Esophagus muscularis mucosa (tissue), 3 donors: ENCODE measurements around the gene VCPKMT.

ENCODE experiments used
- POLR2A ChIP-seq: fragments of 450-650 bp; IDR thresholded peaks from one replicate; pipeline ENCODE4 v1.6.1; 2017; ENCODE audit warnings: antibody characterized with exemption, moderate library complexity, mild to moderate bottlenecking, low read depth
- POLR2AphosphoS5 ChIP-seq, 2 donors: sonication (generic); formaldehyde crosslinking; IDR thresholded peaks; one replicate each; pipeline ENCODE4 v1.6.1; 2017; ENCODE audit warnings: antibody characterized with exemption in 2 of 2
- TF ChIP-seq, protein P1 (sequence below), 3 experiments: fragments of 200-600 bp in 2 of 3; fragments of 450-650 bp in 1 of 3; sonication (generic) in 2 of 3; IDR thresholded peaks; one replicate each; pipeline ENCODE4 v1.5.1; 2017 to 2019; ENCODE audit warnings: antibody characterized with exemption in 3 of 3, mild to moderate bottlenecking in 2 of 3, moderate library complexity in 1 of 3

DNA sequence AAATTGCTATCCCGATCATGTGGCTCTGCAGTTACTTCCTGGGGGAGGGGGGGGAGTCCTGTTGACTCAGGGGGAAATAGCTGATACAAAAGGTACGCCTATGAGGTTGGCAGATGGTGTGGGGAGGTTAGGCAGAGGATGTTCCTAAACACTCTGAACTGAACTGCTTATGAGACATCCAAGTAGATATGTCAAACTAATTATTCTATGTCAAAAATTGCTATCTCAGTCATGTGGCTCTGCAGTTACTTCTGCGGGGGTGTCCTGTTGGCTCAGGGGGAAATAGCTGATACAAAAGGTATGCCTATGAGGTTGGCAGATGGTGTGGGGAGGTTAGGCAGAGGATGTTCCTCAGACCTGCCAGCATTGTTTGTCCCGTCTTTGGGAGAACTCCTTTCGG lies 5.1 kb upstream of the VCPKMT start:
- TF ChIP-seq POLR2A (no peak), POLR2AphosphoS5 (IDR thresholded peaks at IDR 0.05) (no peak)
- TF ChIP-seq, protein P1, sequence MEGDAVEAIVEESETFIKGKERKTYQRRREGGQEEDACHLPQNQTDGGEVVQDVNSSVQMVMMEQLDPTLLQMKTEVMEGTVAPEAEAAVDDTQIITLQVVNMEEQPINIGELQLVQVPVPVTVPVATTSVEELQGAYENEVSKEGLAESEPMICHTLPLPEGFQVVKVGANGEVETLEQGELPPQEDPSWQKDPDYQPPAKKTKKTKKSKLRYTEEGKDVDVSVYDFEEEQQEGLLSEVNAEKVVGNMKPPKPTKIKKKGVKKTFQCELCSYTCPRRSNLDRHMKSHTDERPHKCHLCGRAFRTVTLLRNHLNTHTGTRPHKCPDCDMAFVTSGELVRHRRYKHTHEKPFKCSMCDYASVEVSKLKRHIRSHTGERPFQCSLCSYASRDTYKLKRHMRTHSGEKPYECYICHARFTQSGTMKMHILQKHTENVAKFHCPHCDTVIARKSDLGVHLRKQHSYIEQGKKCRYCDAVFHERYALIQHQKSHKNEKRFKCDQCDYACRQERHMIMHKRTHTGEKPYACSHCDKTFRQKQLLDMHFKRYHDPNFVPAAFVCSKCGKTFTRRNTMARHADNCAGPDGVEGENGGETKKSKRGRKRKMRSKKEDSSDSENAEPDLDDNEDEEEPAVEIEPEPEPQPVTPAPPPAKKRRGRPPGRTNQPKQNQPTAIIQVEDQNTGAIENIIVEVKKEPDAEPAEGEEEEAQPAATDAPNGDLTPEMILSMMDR (IDR thresholded peaks at IDR 0.05) = no peak
